ENCODE data around the gene ITGA3. TPM values are rescaled to one million over a fixed set of nuclear protein-coding genes. Genes with fewer than 3 reads are reported as not detected.
A peak's percentile ranks its signal among the peaks of the same experiment; 100 is the strongest.

Gene ITGA3
- total and polyA plus RNA-seq, 7 donors, result 15.6 to 85.1 (median 38.4) TPM

DNA sequence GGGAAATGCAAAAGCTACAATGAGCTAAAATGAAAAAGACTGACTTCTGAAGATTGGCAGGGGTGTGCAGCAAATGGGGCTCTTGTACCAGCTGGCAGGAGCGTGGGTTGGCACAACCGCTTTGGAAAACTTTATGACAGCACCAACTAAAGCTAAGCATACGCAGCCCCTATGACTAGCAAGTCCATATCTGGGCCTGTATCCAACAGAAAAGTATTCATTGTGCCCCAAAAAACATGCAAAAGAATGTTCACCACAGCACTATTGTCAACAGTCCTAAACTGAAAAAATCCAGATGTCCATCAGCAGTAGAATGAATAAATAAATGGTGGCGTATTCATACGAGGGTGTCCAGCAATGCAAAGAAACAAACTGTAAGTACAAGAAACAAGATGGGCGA, 22.6 kb upstream of the ITGA3 start:
- no peaks in the 10 kb centered on the region for H3K36me3 ChIP-seq
- H3K27me3 ChIP-seq, result no peaks in the 10 kb centered on the region
- H3K4me1 ChIP-seq, result peaks cover 0 to 64% (median 51%) of the 10 kb centered on the region in 4 donors
- intact Hi-C loops (cut with DNase I), result no loop called here
- DNase-seq, result peak; percentile 84
- H3K4me3 ChIP-seq, result no peak overlapping the region
- TF ChIP-seq POLR2AphosphoS5 (IDR thresholded peaks at IDR 0.05), result peak in 2 of 4 donors; percentile 40 to 61
- no peak for TF ChIP-seq EP300 (IDR thresholded peaks at IDR 0.05)
- H3K27ac ChIP-seq, result peak overlapping the region in 3 of 4 donors; percentile 77 to 84 (median 83)
- no peaks in the 10 kb centered on the region for H3K9me3 ChIP-seq
- WGBS, 2 donors, result 76 to 83% methylated on average over 6 of the region's 6 CpGs

DNA sequence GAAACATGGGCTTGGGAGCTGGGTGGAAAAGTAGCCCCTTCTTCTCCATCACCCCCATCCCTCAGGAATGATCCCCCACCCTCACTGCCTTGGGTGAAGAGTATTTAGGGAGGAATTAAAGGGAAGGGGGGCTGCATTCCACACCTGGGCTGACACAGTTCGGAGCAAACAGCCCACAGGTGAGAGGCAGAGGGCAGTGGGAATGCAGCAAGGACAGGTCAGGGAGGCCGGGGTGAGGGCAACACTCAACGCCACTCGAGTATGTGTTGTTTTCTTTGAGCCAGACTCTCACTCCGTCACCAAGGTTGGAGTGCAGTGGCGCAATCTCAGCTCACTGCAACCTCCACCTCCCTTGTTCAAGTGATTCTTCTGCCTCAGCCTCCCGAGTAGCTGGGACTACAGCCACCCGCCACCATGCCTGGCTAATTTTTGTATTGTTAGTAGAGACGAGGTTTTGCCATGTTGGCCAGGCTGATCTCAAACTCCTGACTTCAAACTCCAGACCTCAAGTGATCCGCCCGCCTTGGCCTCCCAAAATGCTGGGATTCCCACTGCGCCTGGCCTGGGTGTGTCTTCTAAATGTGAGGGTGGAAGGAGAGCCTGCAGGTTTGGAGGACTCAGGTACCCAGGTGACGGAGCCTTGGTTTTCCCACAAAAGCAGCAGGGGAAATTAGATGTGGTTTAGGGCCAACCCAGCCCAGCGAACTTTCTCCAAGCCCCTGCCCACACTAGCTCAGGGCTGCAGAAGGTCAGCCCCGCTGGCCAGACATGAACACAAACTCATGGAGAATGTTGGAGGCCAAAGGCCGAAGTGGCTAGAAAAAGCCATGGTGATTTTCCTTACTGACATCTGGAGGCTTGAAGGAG, 21.2 kb upstream of the ITGA3 start:
- no peak overlapping the region for H3K4me3 ChIP-seq
- H3K27ac ChIP-seq, result peak overlapping the region in 3 of 4 donors; percentile 77 to 84 (median 83)
- H3K4me1 ChIP-seq, result peaks cover 0 to 60% (median 49%) of the 10 kb centered on the region in 4 donors
- intact Hi-C loops (cut with DNase I), result no loop called here
- no peak for TF ChIP-seq EP300 (IDR thresholded peaks at IDR 0.05)
- TF ChIP-seq, protein P1, sequence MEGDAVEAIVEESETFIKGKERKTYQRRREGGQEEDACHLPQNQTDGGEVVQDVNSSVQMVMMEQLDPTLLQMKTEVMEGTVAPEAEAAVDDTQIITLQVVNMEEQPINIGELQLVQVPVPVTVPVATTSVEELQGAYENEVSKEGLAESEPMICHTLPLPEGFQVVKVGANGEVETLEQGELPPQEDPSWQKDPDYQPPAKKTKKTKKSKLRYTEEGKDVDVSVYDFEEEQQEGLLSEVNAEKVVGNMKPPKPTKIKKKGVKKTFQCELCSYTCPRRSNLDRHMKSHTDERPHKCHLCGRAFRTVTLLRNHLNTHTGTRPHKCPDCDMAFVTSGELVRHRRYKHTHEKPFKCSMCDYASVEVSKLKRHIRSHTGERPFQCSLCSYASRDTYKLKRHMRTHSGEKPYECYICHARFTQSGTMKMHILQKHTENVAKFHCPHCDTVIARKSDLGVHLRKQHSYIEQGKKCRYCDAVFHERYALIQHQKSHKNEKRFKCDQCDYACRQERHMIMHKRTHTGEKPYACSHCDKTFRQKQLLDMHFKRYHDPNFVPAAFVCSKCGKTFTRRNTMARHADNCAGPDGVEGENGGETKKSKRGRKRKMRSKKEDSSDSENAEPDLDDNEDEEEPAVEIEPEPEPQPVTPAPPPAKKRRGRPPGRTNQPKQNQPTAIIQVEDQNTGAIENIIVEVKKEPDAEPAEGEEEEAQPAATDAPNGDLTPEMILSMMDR (IDR thresholded peaks at IDR 0.05), result no peak
- TF ChIP-seq POLR2AphosphoS5 (IDR thresholded peaks at IDR 0.05), result no peak
- H3K36me3 ChIP-seq, result no peaks in the 10 kb centered on the region
- 87% methylated on average over 16 of the region's 16 CpGs for WGBS, 2 donors
- H3K9me3 ChIP-seq, result no peaks in the 10 kb centered on the region
- DNase-seq, result no peak
- no peaks in the 10 kb centered on the region for H3K27me3 ChIP-seq

DNA sequence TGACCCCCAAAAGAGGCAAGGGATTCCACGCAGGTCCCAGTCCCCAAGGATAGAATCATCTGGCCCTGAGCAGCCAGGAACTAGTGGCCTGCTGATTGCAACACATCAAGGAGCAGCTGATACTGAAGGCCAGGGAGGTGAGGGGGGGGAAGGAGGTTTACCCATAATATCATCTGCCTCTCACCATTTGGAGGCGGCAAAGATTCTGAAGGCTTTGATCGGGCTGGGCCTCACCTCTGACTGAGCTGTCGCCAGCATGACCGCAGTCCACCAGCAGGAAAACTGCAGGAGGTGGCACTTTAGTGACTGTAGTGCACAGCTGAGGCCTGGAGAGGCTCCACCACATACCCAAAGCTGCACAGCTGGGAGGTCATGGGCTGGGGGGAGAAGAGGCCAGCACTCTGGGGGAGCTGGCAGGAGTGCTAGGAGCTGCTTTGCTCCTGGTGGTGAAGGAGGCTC, 20.5 kb upstream of the ITGA3 start:
- 80% methylated on average over 5 of the region's 5 CpGs for WGBS, 2 donors
- no peak overlapping the region for H3K4me3 ChIP-seq
- peaks cover 0 to 60% (median 49%) of the 10 kb centered on the region in 4 donors for H3K4me1 ChIP-seq
- DNase-seq, result no peak
- H3K27ac ChIP-seq, result peak overlapping the region in 3 of 4 donors; percentile 77 to 84 (median 83)
- intact Hi-C loops (cut with DNase I), result no loop called here
- no peaks in the 10 kb centered on the region for H3K27me3 ChIP-seq
- no peaks in the 10 kb centered on the region for H3K36me3 ChIP-seq
- no peaks in the 10 kb centered on the region for H3K9me3 ChIP-seq
- TF ChIP-seq POLR2A (IDR thresholded peaks at IDR 0.05), result no peak
- no peak for TF ChIP-seq POLR2AphosphoS5 (IDR thresholded peaks at IDR 0.05)
- TF ChIP-seq, protein P1 (IDR thresholded peaks at IDR 0.05), result no peak
- no peak for TF ChIP-seq EP300 (IDR thresholded peaks at IDR 0.05)

DNA sequence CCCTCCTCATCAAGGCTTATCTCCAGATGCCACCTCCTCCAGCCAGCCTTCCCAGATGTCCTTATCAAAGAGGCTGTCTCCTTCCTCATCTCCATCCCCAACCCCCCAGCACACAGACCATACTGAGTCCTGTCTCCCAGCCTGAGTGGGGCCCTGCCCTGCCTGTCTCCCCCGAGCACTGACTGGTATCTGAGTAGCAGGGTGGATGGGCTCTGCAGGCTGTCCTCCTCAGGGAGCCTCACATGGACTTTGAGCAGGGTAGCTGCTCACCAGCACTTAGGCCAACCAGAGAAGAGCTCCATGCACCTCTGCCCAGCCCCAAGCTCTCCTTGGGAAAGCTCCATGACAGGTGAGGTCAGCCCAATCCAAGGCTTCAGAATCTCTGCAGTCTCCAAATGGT, 20.0 kb upstream of the ITGA3 start:
- 80 to 83% methylated on average over 1 of the region's 1 CpG for WGBS, 2 donors
- H3K27me3 ChIP-seq, result no peaks in the 10 kb centered on the region
- intact Hi-C loops (cut with DNase I), result no loop called here
- peak overlapping the region in 3 of 4 donors; percentile 77 to 84 (median 83) for H3K27ac ChIP-seq
- peaks cover 0 to 60% (median 49%) of the 10 kb centered on the region in 4 donors for H3K4me1 ChIP-seq
- TF ChIP-seq POLR2AphosphoS5 (IDR thresholded peaks at IDR 0.05) (no peak), POLR2A (IDR thresholded peaks at IDR 0.05) (no peak), EP300 (IDR thresholded peaks at IDR 0.05) (no peak)
- TF ChIP-seq, protein P1 (IDR thresholded peaks at IDR 0.05), result no peak
- no peaks in the 10 kb centered on the region for H3K36me3 ChIP-seq
- no peaks in the 10 kb centered on the region for H3K9me3 ChIP-seq
- DNase-seq, result no peak
- H3K4me3 ChIP-seq, result no peak overlapping the region

DNA sequence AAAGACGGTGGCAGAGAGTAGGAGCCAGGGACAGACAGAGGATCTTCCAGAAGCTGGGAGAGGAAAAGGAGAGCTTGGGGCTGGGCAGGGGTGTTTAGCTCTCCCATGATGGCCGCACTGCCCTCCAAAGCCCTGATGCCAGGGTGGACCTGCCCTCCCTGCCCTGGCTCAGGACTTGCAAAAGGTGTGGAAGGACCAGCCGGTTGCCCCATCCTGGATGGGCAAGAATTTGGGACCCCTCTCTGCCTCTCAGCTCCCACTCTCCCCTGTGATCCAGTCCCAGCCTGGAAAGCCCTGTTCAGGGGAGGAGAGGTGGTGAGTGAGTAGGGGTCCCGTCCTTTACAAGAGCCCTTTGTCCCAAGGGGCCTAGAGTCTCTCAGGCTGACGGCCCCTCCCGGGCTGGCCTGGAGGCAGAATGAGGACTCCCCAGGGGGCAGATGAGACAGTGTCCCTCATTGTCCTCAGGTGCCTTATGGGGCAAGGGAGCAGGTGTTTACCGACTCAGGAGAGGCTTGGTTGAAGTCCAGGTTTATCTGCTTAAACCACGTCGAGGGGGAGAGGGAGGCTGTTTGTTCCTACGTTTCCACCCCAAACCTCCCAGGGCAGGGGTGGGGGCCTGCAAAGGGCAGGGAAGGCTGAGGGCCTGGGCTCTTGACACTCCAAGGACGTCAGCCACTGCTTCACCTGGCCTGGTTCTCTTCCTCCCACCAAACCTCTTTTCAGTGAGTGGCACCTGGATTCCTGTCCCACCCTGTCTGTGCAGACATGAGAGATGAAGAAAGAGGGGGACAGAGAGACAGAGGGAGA, 19.3 kb upstream of the ITGA3 start:
- 36 to 69% methylated on average over 11 of the region's 11 CpGs for WGBS, 2 donors
- intact Hi-C loops (cut with DNase I), result no loop called here
- DNase-seq, result no peak

More for the DNA sequence above, 19.3 kb upstream of the ITGA3 start:
- no peak overlapping the region for H3K4me3 ChIP-seq
- no peak for TF ChIP-seq POLR2A (IDR thresholded peaks at IDR 0.05)
- H3K4me1 ChIP-seq, result peaks cover 0 to 60% (median 49%) of the 10 kb centered on the region in 4 donors
- no peaks in the 10 kb centered on the region for H3K9me3 ChIP-seq
- H3K27me3 ChIP-seq, result no peaks in the 10 kb centered on the region
- peak overlapping the region; percentile 53 to 84 (median 80) for H3K27ac ChIP-seq
- H3K36me3 ChIP-seq, result no peaks in the 10 kb centered on the region
